Left ventricle myocardium inferior (tissue), 1 donor: ENCODE data around the gene SYT14. TPM values are rescaled to one million over a fixed set of nuclear protein-coding genes. Genes with fewer than 3 reads are reported as not detected.

Experiments used
- DNase-seq: peaks from one replicate; pipeline ENCODE4 v3.0.0-alpha.2; 2020
- H3K27ac ChIP-seq: fragments of 200-600 bp; replicated peaks from 2 replicates; pipeline ENCODE4 v1.8.0; 2021
- H3K27me3 ChIP-seq: fragments of 200-600 bp; 2 replicates; pipeline ENCODE4 v1.8.0; 2021; ENCODE audit warnings: low read depth
- H3K36me3 ChIP-seq: fragments of 200-600 bp; 2 replicates; pipeline ENCODE4 v1.8.0; 2021
- H3K4me1 ChIP-seq: fragments of 200-600 bp; 2 replicates; pipeline ENCODE4 v1.8.0; 2021
- H3K4me3 ChIP-seq: fragments of 200-600 bp; 2 replicates; pipeline ENCODE4 v1.8.0; 2021; ENCODE audit warnings: mild to moderate bottlenecking, moderate library complexity
- H3K9me3 ChIP-seq: fragments of 200-600 bp; replicated peaks from 2 replicates; pipeline ENCODE4 v1.8.0; 2021
- CTCF ChIP-seq: fragments of 200-600 bp; IDR thresholded peaks from 2 replicates; pipeline ENCODE4 v1.8.0; 2021; ENCODE audit warnings: antibody characterized with exemption, mild to moderate bottlenecking, borderline replicate concordance
- intact Hi-C: fragments of 100-400 bp; cut with micrococcal nuclease; formaldehyde crosslinking; loops from one replicate; pipeline ENCODE4 v1.11.0; 2022
- total RNA-seq: library from RNA; stranded (reverse); fragmentation: NEBNext Ultra II Directional; extraction: Animal tissue kit (Norgen Biotek cat#: 25700); gene quantifications from one replicate; pipeline ENCODE4 v1.2.1, GENCODE V29; 2021
- donor health status: DM: no; HTN: yes; CAD: no; lungs with severe emphysema.

The SYT14 gene
- total RNA-seq, 1 donor from 2014 or later: not detected

GRCh38 chr1:209983953-209984352 is 45.9 kb downstream of the SYT14 start:
- Histone ChIP-seq H3K4me1 (no peaks in the 10 kb centered on the region), H3K27ac (no peak overlapping the region), H3K36me3 (no peaks in the 10 kb centered on the region), H3K9me3 (peaks cover 7% of the 10 kb centered on the region), H3K4me3 (no peak overlapping the region), H3K27me3 (peaks cover 24% of the 10 kb centered on the region)
- TF ChIP-seq CTCF: no peak
- no peak for DNase-seq
- intact Hi-C loops: loop anchor here (10.0 kb wide), 1 partner anchor 119 kb away; no protein-coding TSS in a partner anchor

- peaks cover 27% of the 10 kb centered on the region for H3K27me3 ChIP-seq
- H3K9me3 ChIP-seq: peaks cover 7% of the 10 kb centered on the region
- intact Hi-C loops: loop anchor here (10.0 kb wide), 1 partner anchor 120 kb away; no protein-coding TSS in a partner anchor
- DNase-seq: no peak
- no peaks in the 10 kb centered on the region for H3K36me3 ChIP-seq
- H3K27ac ChIP-seq: no peak overlapping the region
- H3K4me3 ChIP-seq: no peak overlapping the region
- no peaks in the 10 kb centered on the region for H3K4me1 ChIP-seq
- TF ChIP-seq CTCF: no peak
Measured at GRCh38 chr1:209985002-209985401, 47.0 kb downstream of the SYT14 start.

GRCh38 chr1:209988706-209989105 is 50.7 kb downstream of the SYT14 start:
- Histone ChIP-seq H3K4me3 (no peak overlapping the region), H3K4me1 (no peaks in the 10 kb centered on the region), H3K27ac (no peak overlapping the region), H3K9me3 (peaks cover 7% of the 10 kb centered on the region), H3K27me3 (peaks cover 48% of the 10 kb centered on the region), H3K36me3 (no peaks in the 10 kb centered on the region)
- intact Hi-C loops: loop anchor here (10.0 kb wide), 1 partner anchor 124 kb away; no protein-coding TSS in a partner anchor
- DNase-seq: no peak
- TF ChIP-seq CTCF: no peak

- Histone ChIP-seq H3K9me3 (peaks cover 7% of the 10 kb centered on the region), H3K27me3 (peaks cover 49% of the 10 kb centered on the region), H3K36me3 (no peaks in the 10 kb centered on the region), H3K4me1 (no peaks in the 10 kb centered on the region), H3K27ac (no peak overlapping the region), H3K4me3 (no peak overlapping the region)
- DNase-seq: no peak
- peak; percentile 49 for TF ChIP-seq CTCF
- intact Hi-C loops: loop anchor here (10.0 kb wide), 1 partner anchor 125 kb away; no protein-coding TSS in a partner anchor
Measured at GRCh38 chr1:209989525-209989924, 51.5 kb downstream of the SYT14 start.

GRCh38 chr1:209993061-209993830 is 55.2 kb downstream of the SYT14 start:
- H3K4me1 ChIP-seq: no peaks in the 10 kb centered on the region
- no peaks in the 10 kb centered on the region for H3K9me3 ChIP-seq
- no peak for TF ChIP-seq CTCF
- no peak overlapping the region for H3K27ac ChIP-seq
- H3K27me3 ChIP-seq: peaks cover 60% of the 10 kb centered on the region
- H3K4me3 ChIP-seq: no peak overlapping the region
- no peaks in the 10 kb centered on the region for H3K36me3 ChIP-seq
- intact Hi-C loops: no loop called here
- no peak for DNase-seq
